Dermis microvascular lymphatic vessel endothelial cell (primary cell): Measurements from ENCODE around the gene PCDHGC4. TPM values are rescaled to one million over a fixed set of nuclear protein-coding genes. Genes with fewer than 3 reads are reported as not detected.

Experiments used
- DNase-seq, 2 donors: peaks; one replicate each; pipeline versions ENCODE4 v3.0.0 to v3.0.0-alpha.2; 2010; ENCODE audit warnings: low read depth in 2 of 2
- total RNA-seq: library from RNA; depleted of rRNA; stranded (reverse); fragments of >200 nt; gene quantifications from 2 replicates; pipeline ENCODE4 v1.2.1, GENCODE V29; 2014

PCDHGC4 gene
- total RNA-seq, 1 donor from 2014 or later, result 0.77 TPM

DNA sequence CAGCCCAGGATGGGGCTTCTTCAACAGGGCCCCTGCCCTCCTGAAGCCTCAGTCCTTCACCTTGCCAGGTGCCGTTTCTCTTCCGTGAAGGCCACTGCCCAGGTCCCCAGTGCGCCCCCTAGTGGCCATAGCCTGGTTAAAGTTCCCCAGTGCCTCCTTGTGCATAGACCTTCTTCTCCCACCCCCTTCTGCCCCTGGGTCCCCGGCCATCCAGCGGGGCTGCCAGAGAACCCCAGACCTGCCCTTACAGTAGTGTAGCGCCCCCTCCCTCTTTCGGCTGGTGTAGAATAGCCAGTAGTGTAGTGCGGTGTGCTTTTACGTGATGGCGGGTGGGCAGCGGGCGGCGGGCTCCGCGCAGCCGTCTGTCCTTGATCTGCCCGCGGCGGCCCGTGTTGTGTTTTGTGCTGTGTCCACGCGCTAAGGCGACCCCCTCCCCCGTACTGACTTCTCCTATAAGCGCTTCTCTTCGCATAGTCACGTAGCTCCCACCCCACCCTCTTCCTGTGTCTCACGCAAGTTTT lies 27.6 kb downstream of the PCDHGC4 start:
- DNase-seq, result peak in 1 of 2 donors; percentile 82

DNA sequence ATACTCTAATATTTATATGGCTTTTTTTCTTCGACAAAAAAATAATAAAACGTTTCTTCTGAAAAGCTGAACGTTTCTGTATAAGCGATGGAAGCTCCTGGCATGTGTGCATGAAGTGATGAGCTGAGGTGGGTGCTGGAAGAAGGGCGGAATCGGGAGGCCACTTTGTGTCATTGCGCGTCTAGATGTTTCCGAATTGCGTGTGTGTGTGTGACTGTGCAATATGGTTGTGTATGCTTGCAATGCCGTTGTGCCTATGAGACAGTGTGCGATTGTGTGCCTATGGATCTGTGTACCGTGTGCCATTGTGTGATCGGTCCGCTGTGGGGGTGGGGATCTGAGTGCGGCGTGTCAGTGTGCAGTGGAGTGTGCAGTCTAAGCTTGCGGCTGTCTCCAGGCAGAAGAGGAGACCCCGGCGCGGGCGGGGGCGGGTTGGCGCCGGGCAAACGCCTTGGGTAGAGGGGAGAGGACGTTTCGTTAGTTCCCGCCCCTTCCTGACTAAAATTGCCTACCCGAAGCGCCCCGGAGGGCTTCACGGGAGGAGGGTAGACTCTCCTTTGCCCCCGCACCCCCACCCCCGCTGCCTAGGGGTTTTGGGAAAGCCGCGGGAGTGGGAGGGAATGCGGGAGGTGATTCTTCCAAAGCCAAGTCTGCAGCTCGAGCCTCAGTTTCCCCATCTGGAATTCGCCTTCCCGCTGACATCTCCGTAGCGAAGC lies 28.2 kb downstream of the PCDHGC4 start:
- DNase-seq, result peak in 1 of 2 donors; percentile 65

GRCh38 chr5:141513627-141514329 lies 28.9 kb downstream of the PCDHGC4 start:
- peak in 1 of 2 donors; percentile 82 for DNase-seq

DNA sequence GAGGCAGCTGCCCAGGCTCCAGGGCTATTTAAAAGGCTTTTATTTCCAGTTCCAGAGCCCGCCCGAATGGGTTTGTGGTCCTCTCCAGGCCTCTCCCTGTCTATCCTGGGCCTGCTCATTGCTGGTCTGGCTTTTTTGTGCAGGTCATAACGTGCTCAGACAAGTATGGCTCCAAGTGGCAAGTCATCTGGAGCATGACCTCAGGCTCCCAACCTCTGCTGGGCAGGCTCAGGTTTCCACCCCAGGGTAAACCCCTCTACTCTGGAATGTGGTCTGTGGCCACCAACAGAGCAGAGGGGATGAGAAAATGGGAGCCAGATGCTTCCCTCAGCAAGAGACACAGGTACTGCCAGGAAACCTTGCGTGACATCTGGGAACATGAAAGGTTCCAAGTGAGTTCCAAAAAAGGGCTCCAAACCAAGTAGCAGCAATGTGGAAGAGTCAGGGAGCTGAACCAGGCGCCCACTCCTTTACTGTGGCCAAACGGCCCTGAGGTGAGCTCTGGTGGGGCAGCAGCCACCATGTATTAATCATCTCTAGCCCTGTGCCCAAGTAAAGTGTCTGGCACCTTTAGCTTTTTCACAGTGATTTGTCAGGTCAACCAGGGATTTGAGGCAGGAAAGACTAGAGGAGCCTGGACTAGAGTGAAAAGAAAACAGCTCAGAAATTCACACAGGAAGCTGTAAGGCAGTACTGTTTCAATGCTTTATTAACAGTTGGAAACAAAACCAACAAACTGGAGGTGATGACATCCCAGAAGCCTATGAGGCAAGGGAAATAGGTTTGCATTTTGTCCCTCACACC lies 29.7 kb downstream of the PCDHGC4 start:
- DNase-seq, result peak in 1 of 2 donors; percentile 56

DNA sequence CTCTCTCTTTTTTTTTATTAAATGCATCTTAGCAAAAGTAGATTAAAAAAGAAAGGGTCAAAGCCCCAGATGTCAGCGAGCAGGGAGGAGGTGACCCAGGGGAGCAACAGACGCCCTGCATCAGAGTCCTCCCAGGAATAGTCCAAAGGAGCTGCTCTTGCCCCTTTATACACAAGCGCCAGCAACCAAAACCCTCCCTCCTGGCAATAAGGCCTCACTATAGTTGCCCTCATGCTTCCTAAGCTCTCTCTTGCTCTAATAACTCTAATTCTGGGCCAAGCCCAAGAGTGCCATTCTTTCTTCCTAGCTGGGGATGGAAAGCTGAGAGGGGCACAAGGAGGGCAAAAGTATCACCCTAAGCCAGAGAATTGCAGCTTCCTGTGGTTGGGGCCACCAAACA lies 30.3 kb downstream of the PCDHGC4 start:
- no peak for DNase-seq

DNA sequence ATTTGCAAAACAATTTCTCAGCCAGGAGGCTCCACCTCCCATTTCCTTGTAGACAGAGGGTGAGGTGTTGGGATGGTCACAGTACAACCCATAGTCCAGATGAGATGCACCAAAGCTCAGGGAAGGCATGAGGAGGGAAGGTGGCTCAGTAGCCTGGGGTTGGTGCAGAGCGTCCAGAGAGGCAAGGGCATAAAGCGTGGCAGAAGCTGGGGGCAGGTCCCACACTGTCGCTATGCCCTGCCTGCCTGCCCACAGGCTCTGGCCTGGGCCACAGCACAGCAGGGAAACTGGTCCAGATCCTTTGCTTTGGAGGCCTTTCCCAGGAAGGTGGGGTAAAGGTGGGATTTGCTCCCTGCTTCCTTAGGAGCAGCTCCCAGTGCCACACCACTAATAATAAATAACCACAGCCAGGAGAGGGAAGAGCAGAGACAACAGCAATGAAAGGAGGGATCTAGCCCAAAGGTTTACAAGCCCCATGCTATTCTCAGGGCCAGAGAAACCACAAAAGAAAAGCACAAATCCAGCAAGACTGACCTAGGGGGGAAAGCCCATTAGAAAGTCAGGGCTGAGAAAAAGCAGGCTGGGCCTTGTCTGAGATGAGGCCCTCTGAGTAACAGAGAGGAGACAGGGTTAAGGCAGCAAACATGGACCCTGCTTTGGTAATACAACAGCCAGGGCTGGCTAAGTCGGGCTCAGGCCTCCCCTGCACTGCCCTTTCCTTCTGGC lies 31.3 kb downstream of the PCDHGC4 start:
- DNase-seq, result no peak

DNA sequence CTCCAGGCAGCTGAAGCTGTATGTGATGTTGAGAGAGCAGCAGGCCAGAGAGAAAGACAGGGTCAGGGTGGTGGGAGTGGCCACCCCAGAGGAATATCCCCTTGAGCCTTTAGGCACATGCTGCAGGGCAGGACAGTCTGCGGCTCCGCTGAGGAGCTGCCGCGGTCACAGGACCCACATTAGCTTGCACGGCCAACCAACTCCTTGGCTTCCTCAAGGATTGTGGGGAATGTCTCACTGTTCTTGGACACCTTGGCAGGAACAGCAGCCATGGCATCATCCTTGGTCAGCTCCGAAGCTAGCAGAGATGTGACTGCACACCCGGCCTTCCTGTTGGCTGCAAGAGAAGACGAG lies 31.8 kb downstream of the PCDHGC4 start:
- no peak for DNase-seq

- DNase-seq, result no peak
Measured at GRCh38 chr5:141517312-141517711, 32.5 kb downstream of the PCDHGC4 start.

- no peak for DNase-seq
Measured at GRCh38 chr5:141517880-141518617, 33.2 kb downstream of the PCDHGC4 start.

DNA sequence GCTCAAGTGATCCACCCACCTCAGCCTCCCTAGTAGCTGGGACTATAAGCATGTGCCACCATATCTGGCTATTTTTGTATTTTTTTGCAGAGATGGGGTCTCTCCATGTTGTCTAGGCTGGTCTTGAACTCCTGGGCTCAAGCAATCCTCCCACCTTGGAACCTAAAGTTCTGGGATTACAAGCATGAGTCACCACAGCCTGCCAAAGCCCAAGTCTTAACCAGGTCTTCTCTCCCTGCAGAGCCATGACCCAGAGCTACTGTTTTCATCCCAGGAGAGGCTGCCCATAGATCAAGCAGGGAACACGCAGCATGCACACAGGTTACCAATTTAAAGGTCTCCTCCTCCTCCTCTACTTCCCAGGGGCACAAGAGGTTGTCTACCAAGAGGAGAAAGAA lies 33.8 kb downstream of the PCDHGC4 start:
- no peak for DNase-seq

- DNase-seq, result peak in 1 of 2 donors; percentile 17
Measured at GRCh38 chr5:141519605-141520565, 35.1 kb downstream of the PCDHGC4 start.

- peak; percentile 93 to 99 for DNase-seq
Measured at GRCh38 chr5:141521244-141521781, 36.5 kb downstream of the PCDHGC4 start.

DNA sequence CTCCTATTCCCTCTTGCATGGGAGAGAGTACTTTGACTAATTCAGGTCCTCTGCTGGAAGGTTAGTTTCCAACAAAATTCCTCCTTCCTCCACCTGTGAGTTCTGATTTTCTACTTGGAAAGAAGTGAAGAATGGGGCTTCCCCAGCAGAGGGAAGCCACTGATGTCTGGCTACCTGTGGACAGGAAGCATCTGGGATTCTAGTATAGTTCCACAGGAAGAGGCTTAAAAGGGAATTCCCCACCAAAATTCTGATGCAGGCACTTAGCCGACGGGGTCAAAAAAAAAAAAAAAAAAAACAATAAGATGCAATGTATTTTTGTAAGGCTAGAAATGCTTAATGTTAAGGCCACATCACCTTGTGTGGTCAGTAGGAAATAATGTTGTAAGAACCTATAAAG lies 37.5 kb downstream of the PCDHGC4 start:
- peak; percentile 64 to 88 for DNase-seq

DNA sequence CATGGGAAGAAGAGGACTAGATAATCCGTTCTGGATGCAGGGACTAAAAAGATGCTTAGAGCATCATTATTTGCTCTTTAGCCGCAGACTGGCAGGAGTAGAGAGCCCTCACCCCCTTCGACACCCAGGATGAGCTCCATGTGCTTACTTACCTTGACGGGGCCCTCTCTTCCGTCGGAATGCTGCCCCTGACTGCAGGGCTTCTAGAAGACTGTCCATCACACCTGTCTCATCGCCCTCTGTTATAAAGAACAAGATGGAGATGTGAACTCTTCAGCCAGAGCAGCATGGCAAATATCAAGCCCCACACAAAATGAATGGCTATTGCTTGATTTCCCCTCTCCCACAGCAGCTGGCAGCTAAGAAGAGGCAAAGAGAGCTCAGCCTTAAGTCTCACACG lies 39.2 kb downstream of the PCDHGC4 start:
- no peak for DNase-seq

GRCh38 chr5:141524604-141525597 lies 40.1 kb downstream of the PCDHGC4 start:
- DNase-seq, result peak; percentile 90 to 93

- no peak for DNase-seq
Measured at GRCh38 chr5:141525653-141526052, 40.8 kb downstream of the PCDHGC4 start.

- DNase-seq, result no peak
Measured at GRCh38 chr5:141527426-141527825, 42.6 kb downstream of the PCDHGC4 start.
